ENCODE data around the gene ADM2. TPM values are rescaled to one million over a fixed set of nuclear protein-coding genes. Genes with fewer than 3 reads are reported as not detected.

Gene ADM2
- total and polyA plus RNA-seq, 2 of the 13 experiments (the other 11 are each of a cell fraction or from before 2014, with no cell fraction given), result 1.2 to 3.0 TPM

DNA sequence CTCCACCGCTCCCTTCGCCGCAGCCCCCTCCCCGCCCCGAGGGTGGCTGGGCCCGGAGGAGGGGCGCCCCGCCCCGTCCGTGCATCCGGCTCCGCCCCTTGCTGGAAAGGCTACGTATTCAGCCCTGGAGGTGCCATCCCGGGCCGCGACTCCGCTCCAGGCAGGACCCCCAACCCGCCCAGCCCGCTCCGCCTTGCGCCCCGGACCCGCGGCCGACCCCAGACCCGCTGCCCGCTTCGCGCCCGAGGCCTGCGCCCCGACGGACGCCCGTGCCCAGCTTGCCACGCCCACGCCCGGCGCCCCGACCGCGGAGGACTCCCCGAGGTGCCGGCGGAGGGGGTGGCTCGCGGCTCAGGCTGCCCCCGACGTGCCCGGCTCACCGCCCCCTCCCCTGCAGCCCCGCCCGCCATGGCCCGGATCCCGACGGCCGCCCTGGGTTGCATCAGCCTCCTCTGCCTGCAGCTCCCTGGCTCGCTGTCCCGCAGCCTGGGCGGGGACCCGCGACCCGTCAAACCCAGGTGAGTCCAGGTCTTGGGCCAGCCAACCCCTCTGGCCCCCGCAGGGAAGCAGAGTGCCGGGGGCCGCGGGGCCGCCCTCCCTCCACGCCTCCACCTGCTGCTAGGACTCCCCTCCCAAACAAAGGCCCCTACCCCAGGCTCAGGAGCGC lies at the start of gene ADM2 (continued):
- TF ChIP-seq, protein P1, sequence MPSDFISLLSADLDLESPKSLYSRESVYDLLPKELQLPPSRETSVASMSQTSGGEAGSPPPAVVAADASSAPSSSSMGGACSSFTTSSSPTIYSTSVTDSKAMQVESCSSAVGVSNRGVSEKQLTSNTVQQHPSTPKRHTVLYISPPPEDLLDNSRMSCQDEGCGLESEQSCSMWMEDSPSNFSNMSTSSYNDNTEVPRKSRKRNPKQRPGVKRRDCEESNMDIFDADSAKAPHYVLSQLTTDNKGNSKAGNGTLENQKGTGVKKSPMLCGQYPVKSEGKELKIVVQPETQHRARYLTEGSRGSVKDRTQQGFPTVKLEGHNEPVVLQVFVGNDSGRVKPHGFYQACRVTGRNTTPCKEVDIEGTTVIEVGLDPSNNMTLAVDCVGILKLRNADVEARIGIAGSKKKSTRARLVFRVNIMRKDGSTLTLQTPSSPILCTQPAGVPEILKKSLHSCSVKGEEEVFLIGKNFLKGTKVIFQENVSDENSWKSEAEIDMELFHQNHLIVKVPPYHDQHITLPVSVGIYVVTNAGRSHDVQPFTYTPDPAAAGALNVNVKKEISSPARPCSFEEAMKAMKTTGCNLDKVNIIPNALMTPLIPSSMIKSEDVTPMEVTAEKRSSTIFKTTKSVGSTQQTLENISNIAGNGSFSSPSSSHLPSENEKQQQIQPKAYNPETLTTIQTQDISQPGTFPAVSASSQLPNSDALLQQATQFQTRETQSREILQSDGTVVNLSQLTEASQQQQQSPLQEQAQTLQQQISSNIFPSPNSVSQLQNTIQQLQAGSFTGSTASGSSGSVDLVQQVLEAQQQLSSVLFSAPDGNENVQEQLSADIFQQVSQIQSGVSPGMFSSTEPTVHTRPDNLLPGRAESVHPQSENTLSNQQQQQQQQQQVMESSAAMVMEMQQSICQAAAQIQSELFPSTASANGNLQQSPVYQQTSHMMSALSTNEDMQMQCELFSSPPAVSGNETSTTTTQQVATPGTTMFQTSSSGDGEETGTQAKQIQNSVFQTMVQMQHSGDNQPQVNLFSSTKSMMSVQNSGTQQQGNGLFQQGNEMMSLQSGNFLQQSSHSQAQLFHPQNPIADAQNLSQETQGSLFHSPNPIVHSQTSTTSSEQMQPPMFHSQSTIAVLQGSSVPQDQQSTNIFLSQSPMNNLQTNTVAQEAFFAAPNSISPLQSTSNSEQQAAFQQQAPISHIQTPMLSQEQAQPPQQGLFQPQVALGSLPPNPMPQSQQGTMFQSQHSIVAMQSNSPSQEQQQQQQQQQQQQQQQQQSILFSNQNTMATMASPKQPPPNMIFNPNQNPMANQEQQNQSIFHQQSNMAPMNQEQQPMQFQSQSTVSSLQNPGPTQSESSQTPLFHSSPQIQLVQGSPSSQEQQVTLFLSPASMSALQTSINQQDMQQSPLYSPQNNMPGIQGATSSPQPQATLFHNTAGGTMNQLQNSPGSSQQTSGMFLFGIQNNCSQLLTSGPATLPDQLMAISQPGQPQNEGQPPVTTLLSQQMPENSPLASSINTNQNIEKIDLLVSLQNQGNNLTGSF (CRISPR knock-in tag; IDR thresholded peaks at IDR 0.05), result no peak
- no peak for TF ChIP-seq SP1 (IDR thresholded peaks at IDR 0.05)
- peak; percentile 37; the same call in 1 of the 2 replicates for TF ChIP-seq SP1 (CRISPR knock-in tag; IDR thresholded peaks at IDR 0.05)
- no peak for TF ChIP-seq CBFB (CRISPR knock-in tag; IDR thresholded peaks at IDR 0.05)
- no peak for TF ChIP-seq SAFB2 (CRISPR knock-in tag; IDR thresholded peaks at IDR 0.05; ENCODE audit: borderline replicate concordance, low read depth)
- no peak for TF ChIP-seq ATM (IDR thresholded peaks at IDR 0.05; ENCODE audit: borderline replicate concordance)
- TF ChIP-seq MTA3 (CRISPR knock-in tag; IDR thresholded peaks at IDR 0.05), result no peak
- no peak for TF ChIP-seq CBX1 (IDR thresholded peaks at IDR 0.05; ENCODE audit: low read depth)
- no peak for TF ChIP-seq POGZ (CRISPR knock-in tag; IDR thresholded peaks at IDR 0.05)
- TF ChIP-seq SOX6 (IDR thresholded peaks at IDR 0.05), result no peak
- TF ChIP-seq SOX6 (CRISPR knock-in tag; IDR thresholded peaks at IDR 0.05), result no peak
- no peak for TF ChIP-seq NFE2L2 (IDR thresholded peaks at IDR 0.05; ENCODE audit: low read length)
- TF ChIP-seq LCORL (IDR thresholded peaks at IDR 0.05), result no peak
- 0 out of 2 replicates have a peak, but pooled peaks have one; percentile 37 for TF ChIP-seq LCORL (CRISPR knock-in tag; IDR thresholded peaks at IDR 0.05)
- TF ChIP-seq, protein P2, sequence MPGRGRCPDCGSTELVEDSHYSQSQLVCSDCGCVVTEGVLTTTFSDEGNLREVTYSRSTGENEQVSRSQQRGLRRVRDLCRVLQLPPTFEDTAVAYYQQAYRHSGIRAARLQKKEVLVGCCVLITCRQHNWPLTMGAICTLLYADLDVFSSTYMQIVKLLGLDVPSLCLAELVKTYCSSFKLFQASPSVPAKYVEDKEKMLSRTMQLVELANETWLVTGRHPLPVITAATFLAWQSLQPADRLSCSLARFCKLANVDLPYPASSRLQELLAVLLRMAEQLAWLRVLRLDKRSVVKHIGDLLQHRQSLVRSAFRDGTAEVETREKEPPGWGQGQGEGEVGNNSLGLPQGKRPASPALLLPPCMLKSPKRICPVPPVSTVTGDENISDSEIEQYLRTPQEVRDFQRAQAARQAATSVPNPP (CRISPR knock-in tag; IDR thresholded peaks at IDR 0.05), result no peak

All from HepG2 (cell line).